ENCODE data around the gene LYPLAL1. TPM values are rescaled to one million over a fixed set of nuclear protein-coding genes. Genes with fewer than 3 reads are reported as not detected.

Gene LYPLAL1
- total RNA-seq, 1 donor = 25.9 TPM

DNA sequence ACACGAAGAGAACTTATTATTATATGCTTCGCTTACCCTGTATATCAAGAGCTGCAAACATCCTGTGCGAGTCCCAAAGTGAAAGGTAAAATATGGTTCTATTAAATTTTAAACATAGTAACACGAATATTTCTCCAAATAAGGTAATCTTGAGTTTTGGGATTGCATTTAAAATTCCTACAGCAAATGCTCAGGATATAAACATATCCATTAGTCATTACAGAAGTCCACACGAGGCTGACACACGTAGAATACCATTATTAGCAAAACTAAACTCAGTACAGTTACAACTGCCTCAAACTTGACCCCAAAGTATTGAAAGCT, 282 bp upstream of the LYPLAL1 start:
- H3K4me3 ChIP-seq (ENCODE audit: low read depth, low read length) = peak overlapping the region; percentile 88
- DNase-seq (ENCODE audit: low read depth) = no peak
- TF ChIP-seq, protein P1, sequence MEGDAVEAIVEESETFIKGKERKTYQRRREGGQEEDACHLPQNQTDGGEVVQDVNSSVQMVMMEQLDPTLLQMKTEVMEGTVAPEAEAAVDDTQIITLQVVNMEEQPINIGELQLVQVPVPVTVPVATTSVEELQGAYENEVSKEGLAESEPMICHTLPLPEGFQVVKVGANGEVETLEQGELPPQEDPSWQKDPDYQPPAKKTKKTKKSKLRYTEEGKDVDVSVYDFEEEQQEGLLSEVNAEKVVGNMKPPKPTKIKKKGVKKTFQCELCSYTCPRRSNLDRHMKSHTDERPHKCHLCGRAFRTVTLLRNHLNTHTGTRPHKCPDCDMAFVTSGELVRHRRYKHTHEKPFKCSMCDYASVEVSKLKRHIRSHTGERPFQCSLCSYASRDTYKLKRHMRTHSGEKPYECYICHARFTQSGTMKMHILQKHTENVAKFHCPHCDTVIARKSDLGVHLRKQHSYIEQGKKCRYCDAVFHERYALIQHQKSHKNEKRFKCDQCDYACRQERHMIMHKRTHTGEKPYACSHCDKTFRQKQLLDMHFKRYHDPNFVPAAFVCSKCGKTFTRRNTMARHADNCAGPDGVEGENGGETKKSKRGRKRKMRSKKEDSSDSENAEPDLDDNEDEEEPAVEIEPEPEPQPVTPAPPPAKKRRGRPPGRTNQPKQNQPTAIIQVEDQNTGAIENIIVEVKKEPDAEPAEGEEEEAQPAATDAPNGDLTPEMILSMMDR (IDR thresholded peaks at IDR 0.05; ENCODE audit: insufficient read depth, low read depth, low read length) = no peak

GRCh38 chr1:219174460-219175211, 958 bp downstream of the LYPLAL1 start:
- peak overlapping the region; percentile 88 for H3K4me3 ChIP-seq (ENCODE audit: low read depth, low read length)
- peak; percentile 86 for DNase-seq (ENCODE audit: low read depth)
- TF ChIP-seq, protein P1 (IDR thresholded peaks at IDR 0.05; ENCODE audit: insufficient read depth, low read depth, low read length) = no peak

DNA sequence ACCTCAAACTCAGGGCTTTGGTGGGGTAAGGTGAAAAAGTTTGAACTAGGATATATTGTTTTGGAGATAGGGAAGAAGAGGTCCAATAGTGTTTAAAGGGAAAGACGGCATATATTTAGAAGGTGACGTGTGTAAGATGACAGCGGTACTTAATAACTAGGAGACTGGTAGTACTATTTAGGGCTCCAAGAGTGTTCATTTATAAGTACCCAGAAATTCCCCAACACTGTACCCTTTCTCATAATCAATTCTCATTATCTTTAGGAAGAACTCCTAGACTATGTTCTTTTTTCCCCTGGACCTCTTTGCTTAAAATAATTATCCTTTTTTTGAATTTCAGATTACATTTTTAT, 1.5 kb downstream of the LYPLAL1 start:
- TF ChIP-seq, protein P1 (IDR thresholded peaks at IDR 0.05; ENCODE audit: insufficient read depth, low read depth, low read length) = no peak
- no peak for DNase-seq (ENCODE audit: low read depth)
- H3K4me3 ChIP-seq (ENCODE audit: low read depth, low read length) = peak overlapping the region; percentile 88

DNA sequence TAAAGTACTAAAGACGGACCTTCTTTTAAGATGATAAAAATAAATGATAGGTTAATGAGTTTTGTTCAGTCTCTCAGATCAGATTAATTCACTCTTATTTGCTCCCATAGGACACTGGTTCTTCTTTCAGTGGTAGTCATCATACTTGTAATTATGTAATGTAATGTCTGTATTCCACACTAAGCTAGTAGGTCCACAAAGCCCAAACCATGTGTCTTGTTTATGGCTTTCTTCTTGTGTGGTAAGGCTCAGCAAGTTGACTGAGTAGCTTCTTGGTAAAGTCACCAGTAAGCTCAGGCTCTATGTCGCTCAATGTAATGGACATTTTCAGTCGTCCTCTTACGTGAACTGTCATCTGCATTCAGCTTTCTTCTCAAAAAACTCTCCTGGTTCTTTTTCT, 2.5 kb downstream of the LYPLAL1 start:
- no peak overlapping the region for H3K4me3 ChIP-seq (ENCODE audit: low read depth, low read length)
- DNase-seq (ENCODE audit: low read depth) = no peak
- TF ChIP-seq, protein P1 (IDR thresholded peaks at IDR 0.05; ENCODE audit: insufficient read depth, low read depth, low read length) = no peak

DNA sequence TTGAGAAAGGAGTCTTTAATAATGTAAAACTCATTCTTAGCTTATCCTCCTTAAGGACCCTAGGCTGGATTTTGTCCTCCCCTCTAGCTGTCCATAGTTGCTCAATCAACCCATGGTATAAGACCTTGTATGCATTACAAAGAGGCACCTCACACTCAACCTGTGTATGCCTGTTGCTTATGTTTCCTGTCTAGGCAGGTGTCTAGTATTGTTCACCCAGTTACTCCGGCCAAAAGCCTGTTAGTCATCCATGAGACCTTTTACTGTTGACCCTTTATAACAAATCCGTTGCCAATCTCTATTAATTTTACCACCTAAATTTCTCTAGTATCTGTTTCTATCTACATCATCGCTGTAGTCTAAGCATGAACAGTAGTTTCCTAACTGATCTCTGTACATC, 3.7 kb downstream of the LYPLAL1 start:
- TF ChIP-seq, protein P1 (IDR thresholded peaks at IDR 0.05; ENCODE audit: insufficient read depth, low read depth, low read length) = no peak
- no peak overlapping the region for H3K4me3 ChIP-seq (ENCODE audit: low read depth, low read length)
- no peak for DNase-seq (ENCODE audit: low read depth)

DNA sequence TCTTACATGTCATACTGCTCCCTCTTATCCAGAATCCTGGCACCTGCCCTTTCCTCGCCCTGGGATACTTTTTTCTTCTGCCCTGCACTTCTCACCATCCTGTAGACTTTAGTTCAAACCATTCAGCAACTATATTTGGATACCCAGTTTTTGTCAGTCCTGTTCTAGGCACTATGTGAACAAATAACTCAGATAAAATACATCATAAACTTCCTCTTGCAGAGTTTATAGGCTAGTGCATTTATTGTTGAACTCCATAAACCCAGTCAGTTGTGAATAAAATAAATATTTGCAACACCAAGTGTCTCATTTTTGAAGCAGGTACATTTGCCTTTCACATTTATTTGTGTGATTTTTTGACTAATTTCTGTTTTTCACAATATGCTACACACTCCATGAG, 4.3 kb downstream of the LYPLAL1 start:
- no peak overlapping the region for H3K4me3 ChIP-seq (ENCODE audit: low read depth, low read length)
- no peak for DNase-seq (ENCODE audit: low read depth)
- TF ChIP-seq, protein P1 (IDR thresholded peaks at IDR 0.05; ENCODE audit: insufficient read depth, low read depth, low read length) = no peak

GRCh38 chr1:219179293-219179692, 5.6 kb downstream of the LYPLAL1 start:
- peak; percentile 40 for DNase-seq (ENCODE audit: low read depth)
- H3K4me3 ChIP-seq (ENCODE audit: low read depth, low read length) = no peak overlapping the region
- TF ChIP-seq, protein P1 (IDR thresholded peaks at IDR 0.05; ENCODE audit: insufficient read depth, low read depth, low read length) = no peak

Data from fibroblast of villous mesenchyme (primary cell).